Calu3 (cell line): Measurements from ENCODE around the gene CDKL4. TPM values are rescaled to one million over a fixed set of nuclear protein-coding genes. Genes with fewer than 3 reads are reported as not detected.

Experiments used
- BruUV-seq: library from RNA; stranded (reverse); fragments of 400-500 nt; replicated peaks from 2 replicates; lab custom pipeline; 2021; lab: Mats Ljungman, UMichigan
- CTCF ChIA-PET: fragments of 300-600 bp; sonication (Branson Sonifier 250); formaldehyde crosslinking; loops from one replicate; lab custom pipeline; 2022; ENCODE audit warnings: antibody characterized with exemption; lab: Charles Lee
- DNase-seq: peaks from one replicate; pipeline ENCODE4 v3.0.0; 2022
- H3K27ac Mint-ChIP-seq: one replicate; pipeline ENCODE4 v1.8.0; 2022; ENCODE audit warnings: mixed read lengths; ENCODE audit not compliant: unreplicated experiment
- H3K27me3 Mint-ChIP-seq: one replicate; pipeline ENCODE4 v1.8.0; 2022; ENCODE audit warnings: mixed read lengths; ENCODE audit not compliant: unreplicated experiment
- H3K36me3 Mint-ChIP-seq: one replicate; pipeline ENCODE4 v1.8.0; 2022; ENCODE audit warnings: mild to moderate bottlenecking, moderate library complexity, mixed read lengths; ENCODE audit not compliant: insufficient read depth, unreplicated experiment
- H3K4me1 Mint-ChIP-seq: one replicate; pipeline ENCODE4 v1.8.0; 2022; ENCODE audit warnings: mild to moderate bottlenecking, low read depth, mixed read lengths; ENCODE audit not compliant: unreplicated experiment
- H3K4me3 Mint-ChIP-seq: one replicate; pipeline ENCODE4 v1.8.0; 2022; ENCODE audit warnings: mild to moderate bottlenecking, low read depth, moderate library complexity, mixed read lengths; ENCODE audit not compliant: unreplicated experiment
- H3K9me3 Mint-ChIP-seq: one replicate; pipeline ENCODE4 v1.8.0; 2022; ENCODE audit warnings: low read depth, mixed read lengths; ENCODE audit not compliant: unreplicated experiment
- CTCF ChIP-seq: fragments of 200-600 bp; IDR thresholded peaks from one replicate; pipeline ENCODE4 v1.8.0; 2022; ENCODE audit warnings: antibody characterized with exemption; ENCODE audit not compliant: unreplicated experiment
- intact Hi-C: fragments of 100-400 bp; cut with micrococcal nuclease; formaldehyde crosslinking; loops from one replicate; pipeline ENCODE4 v1.10.0; 2022; ENCODE audit not compliant: unreplicated experiment
- total RNA-seq: library from RNA; stranded (reverse); gene quantifications from 2 replicates; pipeline ENCODE4 v1.2.3, GENCODE V29; 2022

The CDKL4 gene
- total RNA-seq, 1 experiment from 2014 or later, result 0.83 TPM

GRCh38 chr2:39216346-39217191 lies 27.2 kb downstream of the CDKL4 start:
- Mint-ChIP-seq H3K4me3 (no peak overlapping the region), H3K27ac (no peak overlapping the region), H3K4me1 (no peaks in the 10 kb centered on the region), H3K27me3 (no peaks in the 10 kb centered on the region), H3K9me3 (no peaks in the 10 kb centered on the region), H3K36me3 (no peaks in the 10 kb centered on the region)
- CTCF ChIA-PET, result no interaction called here
- intact Hi-C loops, result no loop called here
- BruUV-seq, result no TSS peak
- DNase-seq, result no peak
- no peak for TF ChIP-seq CTCF

GRCh38 chr2:39215545-39215944 lies 28.2 kb downstream of the CDKL4 start:
- no peak for TF ChIP-seq CTCF
- no TSS peak for BruUV-seq

GRCh38 chr2:39213015-39213414 lies 30.8 kb downstream of the CDKL4 start:
- TF ChIP-seq CTCF, result no peak
- H3K4me1 Mint-ChIP-seq, result no peaks in the 10 kb centered on the region
- BruUV-seq, result no TSS peak
- no peaks in the 10 kb centered on the region for H3K27me3 Mint-ChIP-seq
- no peak overlapping the region for H3K4me3 Mint-ChIP-seq
- DNase-seq, result no peak
- intact Hi-C loops, result no loop called here
- no peaks in the 10 kb centered on the region for H3K9me3 Mint-ChIP-seq
- no peak overlapping the region for H3K27ac Mint-ChIP-seq
- CTCF ChIA-PET, result no interaction called here
- no peaks in the 10 kb centered on the region for H3K36me3 Mint-ChIP-seq

More at GRCh38 chr2:39215545-39215944, 28.2 kb downstream of the CDKL4 start:
- intact Hi-C loops, result no loop called here
- Mint-ChIP-seq H3K4me1 (no peaks in the 10 kb centered on the region), H3K36me3 (no peaks in the 10 kb centered on the region), H3K9me3 (no peaks in the 10 kb centered on the region), H3K27ac (no peak overlapping the region), H3K27me3 (no peaks in the 10 kb centered on the region), H3K4me3 (no peak overlapping the region)
- CTCF ChIA-PET, result no interaction called here
- no peak for DNase-seq

- Mint-ChIP-seq H3K27me3 (no peaks in the 10 kb centered on the region), H3K9me3 (no peaks in the 10 kb centered on the region), H3K4me1 (no peaks in the 10 kb centered on the region), H3K27ac (no peak overlapping the region), H3K36me3 (no peaks in the 10 kb centered on the region), H3K4me3 (no peak overlapping the region)
- no TSS peak for BruUV-seq
- TF ChIP-seq CTCF, result no peak
- intact Hi-C loops, result no loop called here
- no peak for DNase-seq
- CTCF ChIA-PET, result interaction anchor here (1.4 kb wide), 1 partner anchor 11 kb away, joined by 4 read pairs; no protein-coding TSS in a partner anchor
Observed at GRCh38 chr2:39210846-39211245, 32.9 kb downstream of the CDKL4 start.
